Superior temporal gyrus (tissue), 1 donor: Measurements from ENCODE around the gene CMBL.
A peak's percentile ranks its signal among the peaks of the same experiment; 100 is the strongest.
"Not testable (repeated sequence)": the region's sequence is repeated elsewhere in the genome, so short reads cannot be mapped to it uniquely, and the experiment has no call there.

ENCODE experiments used
- DNase-seq: peaks from one replicate; pipeline ENCODE4 v3.0.0-alpha.2; 2016; ENCODE audit errors: extremely low spot score

Gene CMBL

GRCh38 chr5:10333154-10334006 is 25.7 kb upstream of the CMBL start:
- peak; percentile 27 for DNase-seq

GRCh38 chr5:10332301-10332700 is 24.6 kb upstream of the CMBL start:
- no peak for DNase-seq

DNA sequence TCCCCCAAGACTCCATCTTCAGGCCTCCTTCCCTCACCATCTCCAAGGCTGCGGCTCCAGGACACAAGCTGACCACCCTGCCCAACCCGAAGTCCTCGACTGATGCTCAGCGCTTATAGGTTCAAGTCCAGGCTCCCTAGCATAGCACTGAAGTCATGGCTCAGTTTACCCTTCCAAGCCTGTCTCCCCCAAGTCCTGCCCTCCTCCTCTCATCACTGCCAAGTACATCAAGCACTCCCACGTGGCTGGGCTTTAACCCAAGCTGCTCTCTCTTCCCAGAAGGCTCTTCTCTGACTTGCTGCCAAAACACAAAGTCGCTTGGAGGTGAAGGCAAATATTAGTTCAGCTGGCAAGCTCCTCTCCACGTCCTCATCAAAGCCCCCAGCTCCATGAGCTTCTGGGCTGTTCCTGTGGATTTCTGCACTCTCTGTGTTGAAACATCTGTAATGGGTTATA is 23.7 kb upstream of the CMBL start:
- no peak for DNase-seq

DNA sequence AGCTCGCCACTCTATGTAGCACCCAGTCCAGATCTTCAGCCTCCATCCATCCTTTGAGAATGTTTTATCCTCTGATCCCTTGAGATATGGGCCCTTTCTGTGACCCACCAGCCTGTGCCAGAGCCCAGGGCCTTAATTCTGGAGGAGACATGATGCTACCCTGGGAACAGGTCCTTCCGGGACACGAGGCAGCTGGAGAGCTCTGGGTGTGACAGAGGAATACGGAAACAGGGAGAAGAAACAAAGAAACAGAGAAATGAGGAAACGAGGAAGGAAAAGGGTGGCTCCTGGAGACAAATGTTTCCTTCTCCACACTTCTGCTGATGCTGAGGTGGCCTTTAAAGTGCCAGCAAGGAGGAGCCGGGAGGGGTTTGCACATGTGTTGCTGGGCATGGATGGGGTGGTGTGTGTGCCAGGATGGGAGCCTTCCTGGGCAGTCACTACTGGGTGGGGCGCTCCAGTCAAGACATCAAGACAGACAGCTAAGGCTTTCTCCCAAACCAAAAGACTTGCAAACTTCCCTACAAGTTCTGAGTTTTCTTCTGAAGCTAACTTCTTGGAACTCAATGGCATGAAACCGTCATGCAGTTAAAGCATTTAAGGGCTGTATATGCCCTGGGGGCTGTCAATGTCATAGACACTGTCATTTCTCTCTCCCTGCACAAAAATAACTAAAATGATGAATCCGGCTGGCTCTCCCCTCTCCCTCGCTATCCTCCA is 23.0 kb upstream of the CMBL start:
- DNase-seq, result no peak

- no peak for DNase-seq
These were observed 22.2 kb upstream of the CMBL start for GRCh38 chr5:10329820-10330481.

- no peak for DNase-seq
These were observed 21.7 kb upstream of the CMBL start for GRCh38 chr5:10329446-10329819.

DNA sequence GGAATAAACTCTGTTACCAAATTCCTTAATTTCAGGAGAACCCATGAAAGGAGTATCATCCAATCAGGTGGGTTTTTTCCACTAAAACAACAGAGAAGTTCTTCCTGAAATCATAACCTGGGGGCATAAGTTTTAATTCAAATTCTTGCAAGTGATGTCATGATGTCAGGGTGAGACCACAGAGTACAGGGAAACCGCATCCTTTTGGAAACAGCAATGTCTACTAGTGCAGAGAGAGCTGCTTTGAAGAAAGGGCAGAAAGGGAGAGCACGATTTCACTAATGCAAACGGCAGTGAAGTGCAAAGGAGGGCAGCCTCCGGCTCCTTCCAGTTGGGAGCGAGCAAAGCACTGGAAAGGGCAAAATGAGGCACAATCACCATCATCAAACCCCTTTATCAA is 20.6 kb upstream of the CMBL start:
- DNase-seq, result no peak

DNA sequence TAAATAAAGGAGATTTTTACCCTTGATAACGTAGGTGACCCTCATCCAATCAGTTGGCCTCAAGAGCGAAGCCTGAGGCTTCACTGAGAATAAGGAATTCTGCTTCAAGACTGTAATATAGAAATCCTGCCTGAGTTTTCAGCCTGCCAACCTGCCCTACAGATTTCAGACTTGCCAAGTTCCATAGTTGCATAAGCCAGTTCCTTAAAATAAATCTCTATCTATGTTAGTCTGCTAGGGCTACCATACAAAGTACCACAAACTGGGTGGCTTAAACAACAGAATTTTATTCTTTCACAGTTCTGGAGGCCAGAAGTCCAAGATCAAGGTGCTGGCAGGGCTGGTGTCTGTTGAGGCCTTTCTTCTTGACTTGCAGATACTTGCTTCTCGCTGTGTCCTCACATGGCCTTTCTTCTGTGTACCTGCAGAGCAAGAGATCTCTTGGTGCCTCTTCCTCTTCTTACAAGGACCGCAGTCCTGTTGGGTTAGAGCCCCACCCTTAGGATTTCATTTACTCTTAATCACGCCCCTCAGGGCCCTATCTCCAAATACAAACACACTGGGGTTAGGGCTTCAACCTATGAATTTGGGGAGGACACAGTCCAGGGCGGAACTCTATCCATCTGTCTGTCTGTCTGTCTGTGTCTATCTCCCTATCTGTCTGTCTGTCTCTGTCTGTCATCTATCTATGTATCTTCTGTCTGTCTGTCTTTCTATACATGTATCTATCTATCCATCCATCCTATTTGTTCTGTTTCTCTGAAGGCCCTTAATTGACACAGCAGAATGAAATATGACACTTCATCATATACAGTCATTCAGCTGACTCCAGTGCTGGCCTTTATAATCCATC is 17.0 kb upstream of the CMBL start:
- DNase-seq, result no peak

DNA sequence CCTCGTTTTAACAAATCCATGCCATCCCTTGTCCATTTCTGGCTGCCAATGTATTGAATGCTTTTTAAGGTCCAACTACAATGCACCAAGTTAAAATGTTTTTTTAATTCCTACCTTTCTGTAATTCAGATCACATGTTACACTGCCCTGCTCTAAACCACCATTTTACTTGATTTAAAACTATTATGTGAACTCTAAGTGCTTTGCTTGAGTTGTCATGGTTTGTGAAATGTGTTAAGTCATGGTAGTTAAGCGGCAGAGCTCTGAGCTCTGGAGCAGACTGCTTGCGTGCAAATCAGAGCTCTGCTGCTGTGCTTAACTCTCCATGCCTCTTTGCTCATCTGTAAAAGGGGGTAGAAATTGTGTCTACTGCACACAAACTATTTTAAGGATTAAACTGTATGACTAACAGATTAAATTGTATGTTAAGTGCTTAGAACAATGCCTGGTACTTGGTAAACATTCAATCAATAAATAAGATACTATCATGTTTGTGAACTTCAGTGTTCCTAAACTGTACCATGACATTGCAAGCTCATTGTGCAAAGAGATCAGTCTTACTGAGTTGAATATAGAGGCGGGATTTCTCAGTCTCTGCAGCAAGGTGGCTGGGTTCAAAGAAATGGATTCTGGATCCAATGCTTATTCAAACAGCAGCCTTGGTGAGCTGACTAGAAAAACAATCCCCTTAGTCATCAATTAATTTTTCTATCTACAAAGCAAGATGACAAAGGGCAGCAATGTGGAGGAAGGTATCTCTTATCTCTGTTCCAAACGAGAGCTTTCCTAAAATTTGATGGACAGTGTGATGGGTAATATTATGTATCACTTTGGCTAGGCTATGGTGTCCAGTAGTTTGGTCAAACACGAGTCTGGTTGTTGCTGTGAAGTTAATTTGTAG is 16.1 kb upstream of the CMBL start:
- DNase-seq, result no peak

- no peak for DNase-seq
These were observed 14.2 kb upstream of the CMBL start for GRCh38 chr5:10321882-10322281.

- DNase-seq, result no peak
These were observed 13.1 kb upstream of the CMBL start for GRCh38 chr5:10320793-10321192.

GRCh38 chr5:10319202-10319851 is 11.6 kb upstream of the CMBL start:
- no peak for DNase-seq

DNA sequence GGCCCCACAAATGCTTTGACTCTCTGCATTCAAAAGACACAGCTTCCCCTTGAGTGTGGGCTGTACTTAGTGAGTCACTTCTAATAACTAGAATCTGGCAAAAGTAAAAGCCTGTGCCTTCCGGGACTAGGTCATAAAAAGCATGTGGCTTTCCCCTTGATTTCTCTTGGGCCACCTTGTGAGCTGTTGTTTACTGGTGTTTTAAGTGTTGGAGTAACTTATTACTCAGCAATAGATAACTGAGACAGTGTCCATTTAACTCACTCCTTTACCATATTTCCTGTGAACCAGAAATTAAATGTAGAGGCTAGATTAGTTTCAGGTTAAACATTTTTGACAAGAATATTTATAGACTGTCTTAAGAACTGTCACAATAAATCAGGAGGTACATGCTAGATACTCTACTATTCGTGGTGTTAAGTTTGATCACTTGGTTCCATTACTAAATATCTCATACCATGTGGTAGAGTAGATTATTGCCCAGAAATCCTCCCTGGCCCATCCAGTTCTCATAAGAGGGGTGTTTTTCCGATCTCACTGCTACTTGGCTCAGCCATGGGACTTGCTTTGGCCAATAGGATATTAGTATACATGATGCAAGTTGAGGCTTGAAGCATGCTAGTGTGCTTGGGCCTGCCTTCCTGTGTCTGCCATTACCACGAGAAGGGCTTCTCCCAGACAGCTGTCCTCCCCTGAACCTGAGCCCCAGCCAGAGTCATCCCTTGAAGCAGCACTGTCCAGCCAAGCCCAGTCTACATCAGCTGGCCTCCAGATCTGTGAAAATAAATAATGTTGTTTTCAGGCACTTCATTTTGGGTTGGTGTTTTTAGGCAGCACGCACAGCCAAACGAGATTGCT is 10.4 kb upstream of the CMBL start:
- no peak for DNase-seq

- DNase-seq, result no peak
These were observed 8.3 kb upstream of the CMBL start for GRCh38 chr5:10315824-10316509.

GRCh38 chr5:10315201-10315600 is 7.5 kb upstream of the CMBL start:
- no peak for DNase-seq

DNA sequence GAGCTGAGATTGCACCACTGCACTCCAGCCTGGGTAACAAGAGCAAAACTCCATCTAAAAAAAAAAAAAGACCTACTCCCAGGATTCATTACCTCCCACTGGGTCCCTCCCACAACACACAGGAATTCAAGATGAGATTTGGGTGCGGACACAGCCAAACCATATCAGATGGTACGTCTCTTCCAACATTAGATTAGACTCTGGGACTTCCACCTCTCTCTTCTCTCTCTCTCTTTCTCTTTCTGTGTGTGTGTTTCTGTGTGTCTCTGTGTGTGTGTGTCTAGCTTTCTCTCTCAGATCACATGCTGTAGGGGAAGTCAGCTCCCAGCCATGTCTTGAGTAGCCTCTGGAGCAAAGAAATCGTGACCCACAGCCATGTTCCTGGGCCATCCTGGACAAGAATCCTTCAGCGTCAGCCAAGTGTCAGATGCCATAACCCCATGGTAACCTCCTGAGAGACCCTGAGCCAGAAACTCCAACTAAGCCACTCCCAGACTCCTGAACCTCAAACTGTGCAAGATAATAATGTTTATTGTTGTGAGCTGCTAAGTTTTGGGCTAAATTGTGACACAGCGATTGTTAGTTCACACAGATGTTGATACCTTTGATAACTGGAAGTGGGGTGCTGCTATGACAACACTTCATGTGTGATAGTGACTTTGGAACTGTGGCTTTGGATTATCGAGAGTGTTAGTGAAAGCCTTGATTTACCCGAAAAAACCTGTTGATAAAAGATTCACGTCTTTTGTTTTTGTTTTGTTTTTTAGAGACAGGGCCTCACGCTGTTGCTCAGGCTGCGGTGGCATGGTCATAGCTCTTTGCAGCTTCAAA is 4.1 kb upstream of the CMBL start:
- DNase-seq, result no peak

DNA sequence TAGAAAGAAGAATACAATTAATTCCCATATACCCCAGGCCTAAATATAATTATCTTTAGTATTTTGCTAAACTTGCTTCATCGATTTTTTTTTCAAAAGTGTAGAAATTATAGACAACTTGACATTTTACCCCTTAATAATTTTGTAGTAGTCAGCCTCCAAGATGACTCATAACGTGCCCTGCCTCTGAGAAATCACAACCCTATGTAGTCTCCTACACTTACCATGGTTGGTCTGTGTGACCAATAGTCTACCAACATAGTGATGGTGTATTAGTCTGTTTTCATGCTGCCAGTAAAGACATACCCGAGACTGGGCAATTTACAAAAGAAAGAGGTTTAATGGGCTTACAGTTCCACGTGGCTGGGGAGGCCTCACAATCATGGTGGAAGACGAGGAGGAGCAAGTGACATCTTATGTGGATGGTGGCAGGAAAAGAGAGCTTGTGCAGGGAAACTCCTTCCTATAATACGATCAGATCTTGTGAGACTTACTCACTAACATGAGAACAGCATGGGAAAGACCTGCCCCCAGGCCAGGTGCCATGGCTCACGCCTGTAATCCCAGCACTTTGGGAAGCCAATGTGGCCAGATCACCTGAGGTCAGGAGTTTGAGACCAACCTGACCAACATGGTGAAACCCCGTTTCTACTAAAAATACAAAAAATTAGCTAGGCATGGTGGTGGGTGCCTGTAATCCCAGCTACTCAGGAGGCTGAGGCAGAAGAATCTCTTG is 3.3 kb upstream of the CMBL start:
- DNase-seq, result not testable (repeated sequence)
